ENCODE data around the gene SRGAP2B. TPM values are rescaled to one million over a fixed set of nuclear protein-coding genes. Genes with fewer than 3 reads are reported as not detected.
"Not testable (repeated sequence)": the region's sequence is repeated elsewhere in the genome, so short reads cannot be mapped to it uniquely, and the experiment has no call there.

Gene SRGAP2B
- total RNA-seq, 2 donors from 2014 or later, result 24.1 to 24.4 TPM

DNA sequence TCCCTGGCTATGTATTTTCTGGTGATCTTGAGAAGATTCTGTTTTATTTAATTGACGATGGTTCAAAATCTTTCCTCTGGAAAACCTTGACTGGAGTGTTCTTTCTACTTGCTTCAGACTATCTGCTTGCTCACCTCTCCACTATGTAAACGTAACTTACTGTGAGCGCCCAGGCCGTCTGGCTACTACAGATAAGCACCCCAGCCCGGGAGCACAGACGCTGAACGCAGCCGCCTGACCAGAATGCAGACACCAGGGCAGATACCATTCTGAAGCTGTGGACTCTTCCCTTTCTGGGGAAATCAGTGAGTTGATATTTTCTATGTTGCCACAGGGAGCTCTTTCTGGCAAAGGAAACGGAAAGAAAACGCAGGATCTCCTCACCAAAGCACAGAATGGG lies 28.6 kb downstream of the SRGAP2B start:
- not testable (repeated sequence) for H3K4me3 Mint-ChIP-seq; H3K9me3 Mint-ChIP-seq; H3K27me3 Mint-ChIP-seq; H3K36me3 Mint-ChIP-seq (ENCODE audit: low read depth); H3K4me1 Mint-ChIP-seq; H3K27ac Mint-ChIP-seq; ATAC-seq (replicated peaks)

GRCh38 chr1:145065194-145065826 lies 29.8 kb downstream of the SRGAP2B start:
- not testable (repeated sequence) for H3K27ac Mint-ChIP-seq; H3K4me3 Mint-ChIP-seq; H3K4me1 Mint-ChIP-seq; H3K9me3 Mint-ChIP-seq; H3K36me3 Mint-ChIP-seq (ENCODE audit: low read depth); H3K27me3 Mint-ChIP-seq
- peak; percentile 40 for ATAC-seq (replicated peaks)

- H3K27ac Mint-ChIP-seq; H3K4me3 Mint-ChIP-seq; H3K27me3 Mint-ChIP-seq; ATAC-seq (replicated peaks); H3K4me1 Mint-ChIP-seq; H3K36me3 Mint-ChIP-seq (ENCODE audit: low read depth); H3K9me3 Mint-ChIP-seq: not testable (repeated sequence)
Measured at GRCh38 chr1:145063941-145064648, 31.0 kb downstream of the SRGAP2B start.

- H3K36me3 Mint-ChIP-seq (ENCODE audit: low read depth); ATAC-seq (replicated peaks); H3K27me3 Mint-ChIP-seq; H3K4me1 Mint-ChIP-seq; H3K27ac Mint-ChIP-seq; H3K4me3 Mint-ChIP-seq; H3K9me3 Mint-ChIP-seq: not testable (repeated sequence)
Measured at GRCh38 chr1:145063285-145063684, 31.8 kb downstream of the SRGAP2B start.

GRCh38 chr1:145058184-145058583 lies 36.9 kb downstream of the SRGAP2B start:
- ATAC-seq (replicated peaks), result peak; percentile 23
- H3K4me1 Mint-ChIP-seq; H3K36me3 Mint-ChIP-seq (ENCODE audit: low read depth); H3K4me3 Mint-ChIP-seq; H3K9me3 Mint-ChIP-seq; H3K27me3 Mint-ChIP-seq; H3K27ac Mint-ChIP-seq: not testable (repeated sequence)

- peak; percentile 96 for ATAC-seq (replicated peaks)
- H3K27me3 Mint-ChIP-seq; H3K4me3 Mint-ChIP-seq; H3K4me1 Mint-ChIP-seq; H3K27ac Mint-ChIP-seq; H3K36me3 Mint-ChIP-seq (ENCODE audit: low read depth); H3K9me3 Mint-ChIP-seq: not testable (repeated sequence)
Measured at GRCh38 chr1:145055217-145055760, 39.8 kb downstream of the SRGAP2B start.

GRCh38 chr1:145053428-145053827 lies 41.7 kb downstream of the SRGAP2B start:
- not testable (repeated sequence) for H3K4me3 Mint-ChIP-seq; ATAC-seq (replicated peaks); H3K9me3 Mint-ChIP-seq; H3K27ac Mint-ChIP-seq; H3K27me3 Mint-ChIP-seq; H3K36me3 Mint-ChIP-seq (ENCODE audit: low read depth); H3K4me1 Mint-ChIP-seq

GRCh38 chr1:145052019-145052776 lies 42.9 kb downstream of the SRGAP2B start:
- H3K9me3 Mint-ChIP-seq; H3K4me3 Mint-ChIP-seq; H3K36me3 Mint-ChIP-seq (ENCODE audit: low read depth); H3K4me1 Mint-ChIP-seq; H3K27ac Mint-ChIP-seq; H3K27me3 Mint-ChIP-seq; ATAC-seq (replicated peaks): not testable (repeated sequence)

GRCh38 chr1:145048181-145048856 lies 46.8 kb downstream of the SRGAP2B start:
- H3K9me3 Mint-ChIP-seq; H3K4me1 Mint-ChIP-seq; H3K27me3 Mint-ChIP-seq; H3K36me3 Mint-ChIP-seq (ENCODE audit: low read depth); H3K27ac Mint-ChIP-seq; H3K4me3 Mint-ChIP-seq: not testable (repeated sequence)
- ATAC-seq (replicated peaks), result peak; percentile 59

DNA sequence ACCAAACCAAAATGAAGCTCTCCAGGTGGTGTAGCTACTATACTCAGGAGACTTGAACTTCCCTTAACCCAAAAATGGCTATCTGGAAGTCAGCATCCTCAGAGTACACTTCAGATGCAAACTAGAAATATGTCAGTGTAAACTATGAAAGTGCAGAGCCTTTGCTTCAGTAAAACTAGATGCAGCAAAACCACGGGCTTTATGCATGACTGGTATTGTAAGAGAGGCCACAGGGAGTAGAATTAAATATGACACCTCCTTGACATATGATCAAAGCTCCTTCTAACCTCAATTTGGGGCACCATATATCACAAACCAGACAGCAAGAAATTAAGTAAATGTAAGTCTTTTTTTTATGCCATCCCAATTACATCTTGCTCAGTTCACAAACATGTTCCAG lies 47.6 kb downstream of the SRGAP2B start:
- H3K27me3 Mint-ChIP-seq; H3K4me1 Mint-ChIP-seq; H3K4me3 Mint-ChIP-seq; H3K36me3 Mint-ChIP-seq (ENCODE audit: low read depth); H3K9me3 Mint-ChIP-seq; H3K27ac Mint-ChIP-seq: not testable (repeated sequence)
- ATAC-seq (replicated peaks), result peak; percentile 75

GRCh38 chr1:145045571-145046273 lies 49.4 kb downstream of the SRGAP2B start:
- ATAC-seq (replicated peaks); H3K36me3 Mint-ChIP-seq (ENCODE audit: low read depth); H3K9me3 Mint-ChIP-seq; H3K4me3 Mint-ChIP-seq; H3K27ac Mint-ChIP-seq; H3K4me1 Mint-ChIP-seq; H3K27me3 Mint-ChIP-seq: not testable (repeated sequence)

GRCh38 chr1:145041519-145041918 lies 53.6 kb downstream of the SRGAP2B start:
- not testable (repeated sequence) for H3K9me3 Mint-ChIP-seq; H3K27me3 Mint-ChIP-seq; H3K4me3 Mint-ChIP-seq; H3K27ac Mint-ChIP-seq; H3K36me3 Mint-ChIP-seq (ENCODE audit: low read depth); H3K4me1 Mint-ChIP-seq
- ATAC-seq (replicated peaks), result peak; percentile 90

DNA sequence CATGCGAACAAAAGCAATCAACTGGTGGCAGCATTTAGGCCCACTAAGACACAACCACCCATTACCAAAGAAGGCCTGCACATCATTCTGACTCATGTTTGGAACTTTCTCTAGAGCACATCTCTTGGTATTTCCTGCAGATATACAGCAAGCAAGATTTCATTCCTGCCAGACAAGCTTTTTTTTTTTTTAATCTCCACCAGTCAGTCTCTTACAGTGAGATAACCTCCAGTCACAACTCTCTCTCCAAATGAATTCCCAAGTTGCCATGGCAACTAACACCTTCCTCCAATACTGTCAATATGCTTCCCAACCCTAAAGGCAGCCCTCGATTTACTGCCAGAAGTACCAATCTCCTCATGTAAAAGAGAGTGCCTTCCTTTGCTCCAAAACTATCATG lies 59.1 kb downstream of the SRGAP2B start:
- not testable (repeated sequence) for H3K27ac Mint-ChIP-seq; H3K4me1 Mint-ChIP-seq; H3K4me3 Mint-ChIP-seq; H3K27me3 Mint-ChIP-seq; H3K9me3 Mint-ChIP-seq; H3K36me3 Mint-ChIP-seq (ENCODE audit: low read depth)
- peak; percentile 47 for ATAC-seq (replicated peaks)

DNA sequence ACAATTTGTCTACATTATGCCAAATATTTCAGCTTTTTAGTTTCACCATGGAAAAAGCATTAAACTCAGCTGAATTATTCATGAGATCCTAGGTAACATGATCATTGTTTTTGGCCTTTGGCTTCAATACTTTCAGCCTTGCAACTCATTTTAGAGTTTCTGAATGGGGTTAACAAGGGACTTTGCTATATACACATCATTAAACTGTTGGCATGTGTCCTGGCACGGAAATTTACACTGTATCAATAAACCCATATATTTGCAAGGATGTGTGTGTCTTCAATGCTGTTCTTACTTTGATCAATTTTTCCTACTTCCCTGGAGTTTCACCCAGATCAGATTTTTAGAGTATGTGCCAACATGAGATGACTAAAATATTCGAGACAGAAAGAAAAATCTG lies 61.6 kb downstream of the SRGAP2B start:
- not testable (repeated sequence) for H3K36me3 Mint-ChIP-seq (ENCODE audit: low read depth); H3K27me3 Mint-ChIP-seq; ATAC-seq (replicated peaks); H3K4me1 Mint-ChIP-seq; H3K4me3 Mint-ChIP-seq; H3K27ac Mint-ChIP-seq; H3K9me3 Mint-ChIP-seq
